GM15510 (cell line): ENCODE results near the gene BOC.

ENCODE experiments used
- POLR2A ChIP-seq: IDR thresholded peaks from 3 replicates; pipeline ENCODE4 v1.6.1; 2011; ENCODE audit warnings: borderline replicate concordance; ENCODE audit not compliant: insufficient read length; ENCODE audit errors: extremely low read depth

Gene BOC

DNA sequence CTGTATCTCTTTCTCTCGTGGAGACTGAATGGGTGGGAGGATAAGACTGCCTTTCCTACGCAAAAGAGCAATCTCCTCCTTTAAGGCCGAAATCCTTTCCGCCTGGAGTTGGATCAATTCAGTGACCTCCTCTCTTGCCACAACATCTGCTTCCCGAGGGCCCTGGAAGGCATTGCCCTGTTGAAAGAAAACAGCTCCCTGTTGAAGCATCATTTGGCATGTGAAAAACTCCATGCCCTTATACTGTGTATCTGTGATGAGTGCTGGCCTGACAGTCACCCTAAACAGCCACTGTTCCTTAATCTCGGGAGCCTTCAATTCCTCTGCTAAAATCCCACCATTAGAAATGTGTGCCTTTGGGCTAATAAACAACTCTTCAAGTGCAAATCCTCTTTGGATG is 80.2 kb downstream of the BOC start:
- no peak for TF ChIP-seq POLR2A

DNA sequence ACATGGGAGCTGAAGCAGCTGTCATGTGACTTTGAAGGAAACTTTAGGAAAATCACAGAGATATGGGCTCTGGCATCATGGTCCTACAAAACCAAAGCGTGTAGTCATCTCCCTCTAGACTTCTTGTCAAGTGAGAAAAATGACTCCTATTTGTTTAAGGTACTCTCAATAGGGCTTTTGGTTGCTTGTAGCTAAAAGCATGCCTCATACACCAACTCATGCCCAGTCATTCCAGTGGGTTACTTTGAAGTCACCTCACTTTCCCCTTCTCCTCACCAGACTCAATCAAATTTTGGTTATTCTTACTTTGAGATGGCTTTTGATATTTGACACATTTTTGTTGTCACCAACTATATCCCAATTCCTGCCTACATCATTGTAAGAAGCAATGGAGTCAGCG is 81.6 kb downstream of the BOC start:
- no peak for TF ChIP-seq POLR2A

DNA sequence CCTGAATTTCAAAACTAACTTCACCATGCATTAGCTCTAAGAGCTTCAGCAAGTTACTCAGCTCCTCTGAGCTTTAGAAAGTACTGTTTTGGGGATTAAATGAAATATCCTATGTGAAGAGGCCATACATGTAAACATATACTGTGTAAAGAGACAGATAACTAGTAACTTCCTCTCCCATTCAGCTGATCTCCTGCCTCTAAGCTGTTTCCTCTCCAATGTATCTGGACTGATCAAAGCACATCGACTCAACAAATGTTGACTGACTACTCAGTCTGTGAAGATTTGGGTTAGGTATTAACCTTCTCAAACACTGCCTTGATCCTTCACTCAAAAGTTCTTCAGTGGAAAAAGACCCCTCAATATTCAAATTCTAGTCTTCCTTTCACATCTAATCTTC is 82.0 kb downstream of the BOC start:
- TF ChIP-seq POLR2A: no peak

- no peak for TF ChIP-seq POLR2A
Measured at GRCh38 chr3:113295463-113295862, 84.1 kb downstream of the BOC start.

GRCh38 chr3:113297287-113297686 is 85.9 kb downstream of the BOC start:
- no peak for TF ChIP-seq POLR2A

DNA sequence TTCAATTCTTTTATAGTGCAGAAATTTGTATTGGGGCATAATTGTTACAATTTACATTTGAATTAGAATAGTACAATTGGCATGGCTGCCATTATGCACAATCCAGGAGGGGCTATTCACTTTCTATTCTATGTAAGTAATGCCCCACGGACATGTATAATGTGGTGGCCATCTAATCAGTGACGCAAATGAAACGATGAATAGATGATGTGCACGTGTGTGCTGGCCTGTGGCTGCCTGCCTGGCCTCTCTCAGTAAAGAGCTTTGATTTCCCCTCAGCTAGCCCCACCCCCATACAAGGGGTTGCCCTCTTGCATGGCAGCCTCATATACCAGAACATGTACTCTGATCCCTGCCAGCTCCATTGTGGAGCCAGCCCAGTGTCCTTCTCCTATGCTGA is 86.5 kb downstream of the BOC start:
- no peak for TF ChIP-seq POLR2A

GRCh38 chr3:113300596-113300995 is 89.2 kb downstream of the BOC start:
- TF ChIP-seq POLR2A: no peak

DNA sequence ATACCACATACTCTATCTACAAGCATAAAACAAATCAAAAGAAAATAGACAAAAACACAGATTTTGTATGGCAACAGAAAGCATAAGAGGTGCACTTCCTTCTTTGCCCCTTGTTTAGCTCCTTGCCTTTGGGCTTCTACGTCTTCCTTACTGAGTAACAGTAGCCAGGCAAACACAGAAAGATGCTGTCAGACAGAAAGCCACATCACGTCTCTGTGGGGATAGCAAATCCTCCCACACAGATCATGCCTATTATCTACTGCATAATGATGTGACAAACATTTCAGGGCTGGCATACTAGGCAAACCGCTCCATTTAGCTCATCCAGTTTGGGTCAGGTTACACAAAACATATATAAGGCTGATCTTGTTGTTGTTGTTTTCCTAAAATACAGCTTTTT is 92.7 kb downstream of the BOC start:
- no peak for TF ChIP-seq POLR2A

DNA sequence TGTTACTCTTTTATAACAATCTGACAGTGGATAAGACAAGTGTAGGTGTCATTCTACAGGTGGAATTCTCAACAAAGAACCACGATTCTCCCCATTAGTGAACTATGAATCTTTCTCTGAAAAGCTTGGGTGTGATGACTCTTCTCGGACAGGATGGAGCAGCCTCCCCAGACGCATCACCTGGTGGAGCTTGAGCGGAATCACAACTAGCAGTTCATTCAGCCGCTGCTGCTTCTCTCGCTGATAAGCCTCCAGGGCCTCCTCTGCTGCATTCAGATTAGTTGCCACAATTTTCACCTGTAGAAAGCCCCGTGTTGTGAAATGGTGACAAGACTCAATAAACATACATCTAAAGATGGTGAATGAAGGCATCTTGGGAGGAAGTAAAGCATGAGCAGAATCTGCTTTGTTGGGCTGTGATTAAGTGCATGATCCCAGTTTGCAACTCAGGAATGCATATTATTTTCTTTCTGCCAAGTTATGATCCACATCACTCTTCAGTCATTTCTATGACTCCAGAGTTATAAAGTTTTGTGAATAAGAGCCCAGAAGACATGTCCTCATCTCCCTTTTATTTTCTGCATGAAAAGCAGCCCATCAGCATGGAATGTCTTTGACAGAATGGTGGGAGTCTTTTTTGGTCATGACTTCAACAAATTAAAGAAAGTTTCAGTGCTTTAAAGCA is 93.6 kb downstream of the BOC start:
- no peak for TF ChIP-seq POLR2A

- no peak for TF ChIP-seq POLR2A
Measured at GRCh38 chr3:113310960-113311359, 99.6 kb downstream of the BOC start.

DNA sequence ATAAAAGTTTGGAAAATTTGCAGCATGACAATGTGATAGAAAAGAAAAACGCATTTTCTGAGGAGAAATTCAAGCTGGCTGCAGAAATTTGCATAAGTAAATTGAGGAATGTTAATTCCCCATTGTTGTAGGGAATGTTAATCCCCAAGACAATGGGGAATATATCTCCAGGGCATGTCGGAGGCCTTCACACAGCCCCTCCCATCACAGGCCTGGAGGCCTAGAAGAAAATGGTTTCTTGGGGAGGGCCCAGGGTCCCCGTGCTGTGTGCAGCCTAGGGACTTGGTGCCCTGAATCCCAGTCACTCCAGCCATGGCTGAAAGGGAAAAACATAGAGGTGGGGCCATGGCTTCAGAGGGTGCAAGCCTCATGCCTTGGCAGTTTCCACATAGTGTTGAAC is 101.1 kb downstream of the BOC start:
- no peak for TF ChIP-seq POLR2A

GRCh38 chr3:113314923-113315322 is 103.6 kb downstream of the BOC start:
- TF ChIP-seq POLR2A: no peak

DNA sequence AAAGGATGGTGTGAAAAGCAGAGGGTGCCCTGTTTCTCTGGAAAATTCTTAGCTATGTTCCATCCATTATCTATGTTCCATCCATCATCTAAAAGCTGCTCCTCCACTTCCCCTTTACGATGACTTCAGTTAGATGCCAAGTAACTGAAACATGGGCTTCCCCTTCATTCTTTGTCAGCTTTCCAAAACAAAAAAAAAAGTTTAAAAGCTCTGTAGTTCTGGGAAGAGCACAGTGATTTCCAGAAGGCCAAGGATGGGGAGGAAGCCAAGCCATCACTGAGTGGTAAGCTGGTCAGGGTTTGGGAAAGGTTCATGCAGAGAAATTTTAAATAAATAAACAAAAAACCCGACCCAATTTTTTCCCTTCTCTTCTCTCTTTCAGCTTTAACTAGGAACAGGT is 118.4 kb downstream of the BOC start:
- TF ChIP-seq POLR2A: no peak

DNA sequence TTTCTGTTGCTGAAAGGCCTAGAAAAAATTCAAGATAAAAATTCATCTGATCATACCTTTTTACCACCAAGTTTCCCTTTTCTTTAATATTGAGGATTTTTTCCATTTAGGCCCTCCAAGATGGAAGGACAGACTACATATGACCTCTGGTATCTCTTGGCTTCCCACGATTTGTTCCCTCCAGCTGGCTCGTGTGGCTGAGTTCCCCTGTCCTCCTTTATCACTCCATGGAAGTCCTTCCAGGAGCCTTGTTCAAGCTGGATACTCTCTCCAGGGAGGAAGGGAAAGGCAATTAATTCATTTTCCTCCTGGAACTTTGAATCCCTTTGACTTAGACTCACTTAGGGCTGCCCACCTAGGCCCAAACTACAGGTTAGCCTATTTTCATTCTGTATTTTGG is 119.4 kb downstream of the BOC start:
- no peak for TF ChIP-seq POLR2A

GRCh38 chr3:113331187-113331586 is 119.8 kb downstream of the BOC start:
- no peak for TF ChIP-seq POLR2A
